ENCODE results near the gene COPS9. TPM values are rescaled to one million over a fixed set of nuclear protein-coding genes. Genes with fewer than 3 reads are reported as not detected.

COPS9 gene
- total RNA-seq, 4 donors from 2014 or later, result 179 to 254 (median 197) TPM

DNA sequence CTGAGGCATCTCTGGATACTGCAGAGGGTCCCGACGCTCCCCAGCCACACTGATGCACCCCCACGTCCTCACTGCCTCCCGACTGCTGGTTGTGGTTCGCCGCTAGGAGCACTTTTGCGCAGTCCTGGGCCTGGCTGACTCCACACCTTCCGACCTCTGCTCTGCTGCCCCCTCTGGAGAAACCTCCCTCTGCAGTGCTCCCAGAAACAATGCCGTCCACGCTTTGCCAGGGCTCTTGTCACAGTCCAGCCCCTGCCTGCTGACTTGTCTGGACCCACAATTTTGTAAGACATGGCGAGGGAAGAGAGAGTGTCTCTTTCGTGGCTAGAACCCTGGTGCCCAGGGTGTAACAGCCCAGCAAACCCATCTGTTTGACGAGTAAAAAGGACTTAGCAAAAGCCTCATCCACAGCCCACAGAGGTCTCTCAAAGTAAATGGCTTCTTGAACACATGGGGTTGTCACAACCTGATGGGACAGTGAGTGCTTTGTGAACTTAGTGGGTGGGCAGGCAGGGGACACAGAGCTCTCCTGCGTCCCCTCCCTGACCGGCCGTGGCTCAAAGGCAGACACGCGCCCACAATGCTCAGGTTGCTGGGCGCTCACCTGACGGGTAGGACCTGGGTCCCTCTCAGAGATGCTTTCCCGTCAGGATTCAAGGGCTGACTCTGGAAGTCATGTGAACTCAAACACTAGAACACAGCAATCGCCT is 4.0 kb downstream of the COPS9 start:
- no peaks in the 10 kb centered on the region for H3K27me3 ChIP-seq
- H3K27ac ChIP-seq (replicated peaks in 1 of 4), result no peak overlapping the region
- peaks cover 16 to 26% (median 22%) of the 10 kb centered on the region in 4 donors for H3K4me1 ChIP-seq
- no peak for DNase-seq (ENCODE audit: extremely low spot score)
- 85% methylated on average over 18 of the region's 22 CpGs for WGBS
- TF ChIP-seq EP300 (IDR thresholded peaks at IDR 0.05) (no peak), POLR2A (IDR thresholded peaks at IDR 0.05; ENCODE audit: low read depth) (no peak), POLR2AphosphoS5 (IDR thresholded peaks at IDR 0.05) (no peak)
- TF ChIP-seq, protein P1, sequence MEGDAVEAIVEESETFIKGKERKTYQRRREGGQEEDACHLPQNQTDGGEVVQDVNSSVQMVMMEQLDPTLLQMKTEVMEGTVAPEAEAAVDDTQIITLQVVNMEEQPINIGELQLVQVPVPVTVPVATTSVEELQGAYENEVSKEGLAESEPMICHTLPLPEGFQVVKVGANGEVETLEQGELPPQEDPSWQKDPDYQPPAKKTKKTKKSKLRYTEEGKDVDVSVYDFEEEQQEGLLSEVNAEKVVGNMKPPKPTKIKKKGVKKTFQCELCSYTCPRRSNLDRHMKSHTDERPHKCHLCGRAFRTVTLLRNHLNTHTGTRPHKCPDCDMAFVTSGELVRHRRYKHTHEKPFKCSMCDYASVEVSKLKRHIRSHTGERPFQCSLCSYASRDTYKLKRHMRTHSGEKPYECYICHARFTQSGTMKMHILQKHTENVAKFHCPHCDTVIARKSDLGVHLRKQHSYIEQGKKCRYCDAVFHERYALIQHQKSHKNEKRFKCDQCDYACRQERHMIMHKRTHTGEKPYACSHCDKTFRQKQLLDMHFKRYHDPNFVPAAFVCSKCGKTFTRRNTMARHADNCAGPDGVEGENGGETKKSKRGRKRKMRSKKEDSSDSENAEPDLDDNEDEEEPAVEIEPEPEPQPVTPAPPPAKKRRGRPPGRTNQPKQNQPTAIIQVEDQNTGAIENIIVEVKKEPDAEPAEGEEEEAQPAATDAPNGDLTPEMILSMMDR (IDR thresholded peaks at IDR 0.05), result no peak
- intact Hi-C loops (cut with DNase I), result no loop called here
- H3K4me3 ChIP-seq, result no peak overlapping the region
- peaks cover 59 to 69% (median 66%) of the 10 kb centered on the region in 4 donors for H3K36me3 ChIP-seq
- H3K9me3 ChIP-seq, result no peaks in the 10 kb centered on the region

DNA sequence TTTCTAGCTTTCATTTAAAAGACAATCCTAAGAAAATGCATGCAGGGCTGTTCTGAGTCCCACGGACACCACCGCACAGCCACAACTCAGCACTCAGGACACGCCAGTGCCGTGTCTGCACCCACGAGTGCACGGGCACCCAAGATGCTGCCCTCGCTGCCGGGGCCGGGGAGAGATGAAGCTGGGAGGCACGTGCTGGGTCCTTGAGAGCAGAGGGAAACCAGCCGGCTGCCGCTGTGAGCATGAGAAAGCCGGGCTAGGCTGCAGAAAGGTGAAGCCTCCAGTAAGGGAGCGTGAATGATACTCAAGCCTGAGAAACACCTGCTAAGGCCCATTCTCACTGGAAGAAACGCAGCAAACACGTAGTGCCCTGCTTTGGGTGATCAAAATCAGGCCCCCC is 4.8 kb downstream of the COPS9 start:
- DNase-seq (ENCODE audit: extremely low spot score), result no peak
- Histone ChIP-seq H3K36me3 (peaks cover 59 to 77% (median 72%) of the 10 kb centered on the region in 4 donors), H3K27ac (replicated peaks in 1 of 4) (no peak overlapping the region), H3K27me3 (no peaks in the 10 kb centered on the region), H3K4me1 (peaks cover 10 to 19% (median 15%) of the 10 kb centered on the region in 4 donors), H3K4me3 (no peak overlapping the region), H3K9me3 (no peaks in the 10 kb centered on the region)
- TF ChIP-seq POLR2AphosphoS5 (IDR thresholded peaks at IDR 0.05) (no peak), EP300 (IDR thresholded peaks at IDR 0.05) (no peak), POLR2A (IDR thresholded peaks at IDR 0.05; ENCODE audit: low read depth) (no peak)
- TF ChIP-seq, protein P1 (IDR thresholded peaks at IDR 0.05), result no peak
- WGBS, result 95% methylated on average over 16 of the region's 16 CpGs
- intact Hi-C loops (cut with DNase I), result no loop called here

DNA sequence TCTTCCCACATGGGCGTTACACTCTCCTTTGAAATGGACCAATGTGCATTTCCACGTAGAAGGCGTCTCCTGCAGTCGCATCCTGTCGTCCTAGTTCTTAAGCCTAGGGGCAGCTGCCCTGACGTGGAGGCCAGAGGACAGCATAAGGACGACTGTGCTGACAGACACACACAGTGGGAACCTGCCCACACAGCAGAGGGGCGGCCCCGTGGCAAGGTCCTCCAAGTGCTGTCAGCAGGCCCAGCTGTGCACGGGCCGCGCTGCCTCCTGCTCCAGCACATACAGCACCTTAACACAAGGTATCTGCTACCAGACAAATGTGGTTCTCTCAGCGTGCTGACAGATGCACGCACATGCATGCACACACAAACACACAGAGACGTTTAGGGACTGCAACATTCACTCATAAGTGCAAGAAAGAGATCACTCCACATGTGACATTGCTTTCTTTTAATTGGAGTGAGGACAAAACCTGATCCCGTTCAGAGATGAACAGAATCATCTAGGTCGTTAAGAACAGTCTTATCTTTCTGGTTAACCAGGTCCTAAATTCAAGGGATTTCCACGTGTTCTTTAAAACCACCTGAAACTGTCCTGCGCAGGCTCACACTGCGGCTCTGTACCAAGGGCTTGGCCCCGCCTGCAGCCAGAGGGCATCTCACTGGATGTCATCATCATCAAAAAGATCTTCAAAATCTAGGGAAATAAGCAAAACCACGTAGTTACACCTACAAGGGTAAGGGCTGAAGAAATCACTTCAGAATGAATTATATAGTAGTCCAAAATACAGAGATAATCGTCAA is 5.5 kb downstream of the COPS9 start:
- Histone ChIP-seq H3K36me3 (peaks cover 59 to 84% (median 72%) of the 10 kb centered on the region in 4 donors), H3K27ac (replicated peaks in 1 of 4) (no peak overlapping the region), H3K9me3 (no peaks in the 10 kb centered on the region), H3K4me3 (no peak overlapping the region), H3K4me1 (peaks cover 10 to 18% (median 14%) of the 10 kb centered on the region in 4 donors), H3K27me3 (no peaks in the 10 kb centered on the region)
- intact Hi-C loops (cut with DNase I), result no loop called here
- DNase-seq (ENCODE audit: extremely low spot score), result no peak
- WGBS, result 88% methylated on average over 23 of the region's 23 CpGs
- TF ChIP-seq POLR2A (IDR thresholded peaks at IDR 0.05; ENCODE audit: low read depth) (no peak), POLR2AphosphoS5 (IDR thresholded peaks at IDR 0.05) (no peak), EP300 (IDR thresholded peaks at IDR 0.05) (no peak)

DNA sequence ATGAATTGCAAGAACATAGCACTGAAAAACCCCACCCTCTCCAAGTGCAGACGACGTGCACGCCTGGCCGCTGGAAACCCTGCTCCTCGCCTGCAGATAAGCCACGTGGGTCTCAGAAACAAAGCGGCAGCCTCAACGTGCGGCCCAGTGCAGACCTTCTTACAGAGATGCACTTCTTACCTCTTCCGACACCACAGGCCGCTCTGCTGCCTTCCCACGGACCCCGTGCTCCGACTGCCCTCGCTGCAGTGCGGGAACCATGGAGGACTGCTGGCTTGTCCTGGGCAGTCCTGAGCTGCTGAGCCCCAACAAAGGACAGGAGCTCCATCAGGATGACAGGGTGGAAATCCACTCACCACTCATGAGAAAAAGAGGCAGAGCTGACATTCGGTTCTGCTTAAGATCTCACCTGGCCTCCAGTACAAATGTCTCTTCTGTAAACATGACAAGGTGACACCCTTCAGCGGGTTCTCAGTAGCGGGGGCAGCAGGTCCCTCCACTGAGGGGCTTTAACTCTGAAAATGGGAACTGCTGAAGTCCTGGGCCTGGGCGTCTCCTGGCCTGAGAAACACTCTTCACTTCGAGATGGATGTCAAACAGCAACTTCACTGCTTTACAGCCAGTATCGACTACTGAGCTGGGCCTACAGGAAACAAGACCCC is 6.2 kb downstream of the COPS9 start:
- no peak for TF ChIP-seq EP300 (IDR thresholded peaks at IDR 0.05)
- no peak for TF ChIP-seq POLR2A (IDR thresholded peaks at IDR 0.05; ENCODE audit: low read depth)
- TF ChIP-seq POLR2AphosphoS5 (IDR thresholded peaks at IDR 0.05), result no peak
- TF ChIP-seq, protein P1 (IDR thresholded peaks at IDR 0.05), result no peak
- H3K27me3 ChIP-seq, result no peaks in the 10 kb centered on the region
- WGBS, result 94% methylated on average over 20 of the region's 22 CpGs
- H3K27ac ChIP-seq (replicated peaks in 1 of 4), result no peak overlapping the region
- peaks cover 3 to 10% (median 6%) of the 10 kb centered on the region in 4 donors for H3K4me1 ChIP-seq
- H3K9me3 ChIP-seq, result no peaks in the 10 kb centered on the region
- no peak overlapping the region for H3K4me3 ChIP-seq
- intact Hi-C loops (cut with DNase I), result no loop called here
- peaks cover 59 to 85% (median 72%) of the 10 kb centered on the region in 4 donors for H3K36me3 ChIP-seq
- DNase-seq (ENCODE audit: extremely low spot score), result no peak

DNA sequence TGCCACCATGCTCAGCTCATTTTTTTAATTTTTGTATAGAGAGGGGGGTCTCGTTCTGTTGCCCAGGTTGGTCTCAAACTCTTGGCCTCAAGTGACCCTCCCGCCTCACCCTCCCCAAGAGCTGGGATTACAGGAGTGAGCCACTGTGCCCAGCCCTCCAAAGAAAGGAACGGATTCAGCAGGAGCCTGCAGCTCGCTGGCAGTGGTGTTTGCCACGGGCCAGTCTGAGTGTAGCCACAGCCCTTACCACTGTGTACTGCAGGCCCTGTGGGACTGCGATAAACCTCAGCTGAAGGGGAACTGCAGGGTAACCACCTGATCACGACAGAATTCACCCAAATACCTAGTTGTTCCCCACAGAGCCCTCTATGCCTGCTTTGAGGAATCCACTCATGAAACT is 6.8 kb downstream of the COPS9 start:
- H3K4me3 ChIP-seq, result no peak overlapping the region
- H3K4me1 ChIP-seq, result peaks cover 0 to 5% (median under 1%) of the 10 kb centered on the region in 4 donors
- peaks cover 59 to 85% (median 72%) of the 10 kb centered on the region in 4 donors for H3K36me3 ChIP-seq
- 96% methylated on average over 3 of the region's 7 CpGs for WGBS
- no peaks in the 10 kb centered on the region for H3K9me3 ChIP-seq
- H3K27me3 ChIP-seq, result no peaks in the 10 kb centered on the region
- intact Hi-C loops (cut with DNase I), result no loop called here
- DNase-seq (ENCODE audit: extremely low spot score), result no peak
- no peak overlapping the region for H3K27ac ChIP-seq (replicated peaks in 1 of 4)
- no peak for TF ChIP-seq POLR2AphosphoS5 (IDR thresholded peaks at IDR 0.05)
- no peak for TF ChIP-seq EP300 (IDR thresholded peaks at IDR 0.05)
- no peak for TF ChIP-seq POLR2A (IDR thresholded peaks at IDR 0.05; ENCODE audit: low read depth)
- TF ChIP-seq, protein P1 (IDR thresholded peaks at IDR 0.05), result no peak

All from esophagus muscularis mucosa (tissue), 4 donors.